Muscle layer of duodenum (tissue), 2 donors: ENCODE data around the gene PLXNA4.
A peak's percentile ranks its signal among the peaks of the same experiment; 100 is the strongest.
"Not testable (repeated sequence)": the region's sequence is repeated elsewhere in the genome, so short reads cannot be mapped to it uniquely, and the experiment has no call there.

Experiments
- H3K27ac ChIP-seq: one replicate; pipeline ENCODE4 v1.7.0; 2013; ENCODE audit warnings: mild to moderate bottlenecking, low read length
- H3K27me3 ChIP-seq: one replicate; pipeline ENCODE4 v1.7.0; 2013; ENCODE audit warnings: low read depth, mild to moderate bottlenecking, control low read depth, low read length
- H3K36me3 ChIP-seq, 2 donors: one replicate each; pipeline ENCODE4 v1.7.0; 2013; ENCODE audit warnings: low read length in 2 of 2, control low read depth in 1 of 2, mild to moderate bottlenecking in 1 of 2; ENCODE audit not compliant: insufficient read depth in 2 of 2, control insufficient read depth in 1 of 2
- H3K4me1 ChIP-seq, 2 donors: one replicate each; pipeline ENCODE4 v1.7.0; 2013; ENCODE audit warnings: low read length in 2 of 2, mild to moderate bottlenecking in 2 of 2, control low read depth in 1 of 2, moderate library complexity in 1 of 2; ENCODE audit not compliant: insufficient read depth in 2 of 2, control insufficient read depth in 1 of 2
- H3K4me3 ChIP-seq, 2 donors: one replicate each; pipeline ENCODE4 v1.7.0; 2013; ENCODE audit warnings: low read length in 2 of 2, low read depth in 1 of 2, mild to moderate bottlenecking in 1 of 2
- H3K9me3 ChIP-seq, 2 donors: one replicate each; pipeline ENCODE4 v1.7.0; 2013; ENCODE audit warnings: low read length in 2 of 2, control low read depth in 1 of 2, mild to moderate bottlenecking in 1 of 2; ENCODE audit not compliant: control insufficient read depth in 1 of 2
- donor health status: healthy.

Gene PLXNA4

DNA sequence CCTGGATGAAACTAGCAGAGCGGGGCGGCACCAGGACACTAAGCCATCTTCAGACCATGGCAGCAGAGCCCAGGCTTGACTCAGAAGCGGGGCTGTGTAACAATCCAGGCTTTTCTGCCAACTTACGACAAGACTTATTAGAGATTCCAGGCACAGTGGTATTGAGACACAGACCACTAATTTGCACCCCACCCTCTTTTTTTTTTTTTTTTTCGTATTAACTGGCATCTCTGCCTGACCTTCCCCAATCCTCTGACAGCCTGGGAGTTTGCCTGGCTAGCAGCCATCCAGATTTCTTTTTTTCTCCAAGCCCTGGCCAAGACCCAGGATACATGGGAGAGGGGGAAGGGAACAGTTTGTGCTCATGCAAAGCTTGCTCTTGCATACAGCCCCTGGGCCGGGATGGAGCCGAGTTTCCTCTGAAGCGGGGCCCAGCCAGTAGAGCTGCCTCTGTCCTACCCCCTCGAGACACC, 182.4 kb downstream of the PLXNA4 start:
- Histone ChIP-seq H3K27ac (peak overlapping the region; percentile 68), H3K4me1 (peaks cover 5 to 12% of the 10 kb centered on the region in 2 donors), H3K9me3 (no peaks in the 10 kb centered on the region)

DNA sequence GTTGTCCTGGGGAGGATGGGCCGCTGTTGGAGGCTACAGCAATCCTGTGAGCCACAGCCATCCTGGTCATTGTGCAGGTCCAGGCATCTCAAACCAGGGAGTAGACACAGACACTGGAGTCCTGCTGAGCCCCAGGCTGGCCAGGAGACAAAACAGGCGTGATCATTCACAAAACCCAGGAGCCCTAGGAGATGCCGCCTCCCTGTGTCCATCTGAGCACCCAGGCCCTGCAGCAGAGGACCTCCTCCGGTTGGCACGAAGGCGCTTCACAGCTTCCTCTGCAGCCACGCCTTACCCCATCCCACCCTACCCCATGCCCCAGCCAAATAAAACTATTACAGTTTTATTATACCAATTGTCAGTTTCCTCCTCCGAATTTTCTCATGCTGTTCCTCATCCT, 183.6 kb downstream of the PLXNA4 start:
- Histone ChIP-seq H3K4me1 (peaks cover 5 to 12% of the 10 kb centered on the region in 2 donors), H3K36me3 (no peaks in the 10 kb centered on the region), H3K27me3 (no peaks in the 10 kb centered on the region), H3K9me3 (no peaks in the 10 kb centered on the region), H3K4me3 (no peak overlapping the region), H3K27ac (no peak overlapping the region)

More for the DNA sequence above, 182.4 kb downstream of the PLXNA4 start:
- H3K4me3 ChIP-seq, result peak overlapping the region in 1 of 2 donors; percentile 27
- no peaks in the 10 kb centered on the region for H3K36me3 ChIP-seq
- H3K27me3 ChIP-seq, result no peaks in the 10 kb centered on the region

DNA sequence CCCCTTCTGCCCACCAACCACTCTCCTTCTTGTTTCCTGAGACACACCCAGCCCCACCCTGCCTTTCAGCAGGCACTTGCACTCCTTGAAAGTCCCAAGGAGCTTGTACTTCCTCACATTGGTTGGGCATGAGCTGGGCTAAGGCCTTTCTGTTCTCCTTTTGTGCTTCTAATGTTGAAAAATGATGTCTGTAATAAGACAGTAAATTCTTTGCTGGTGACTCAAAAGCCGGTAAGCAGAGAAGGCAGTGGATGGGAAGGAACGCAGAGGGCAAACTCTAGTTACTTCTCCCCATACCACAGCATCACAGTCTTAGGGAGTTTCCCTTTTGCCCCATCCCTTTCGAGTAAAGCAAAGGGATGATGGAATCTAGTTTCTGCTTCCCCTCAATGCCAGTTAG, 185.6 kb downstream of the PLXNA4 start:
- H3K4me3 ChIP-seq, result no peak overlapping the region
- H3K27ac ChIP-seq, result no peak overlapping the region
- H3K9me3 ChIP-seq, result no peaks in the 10 kb centered on the region
- no peaks in the 10 kb centered on the region for H3K27me3 ChIP-seq
- H3K4me1 ChIP-seq, result peaks cover 5 to 12% of the 10 kb centered on the region in 2 donors
- no peaks in the 10 kb centered on the region for H3K36me3 ChIP-seq

DNA sequence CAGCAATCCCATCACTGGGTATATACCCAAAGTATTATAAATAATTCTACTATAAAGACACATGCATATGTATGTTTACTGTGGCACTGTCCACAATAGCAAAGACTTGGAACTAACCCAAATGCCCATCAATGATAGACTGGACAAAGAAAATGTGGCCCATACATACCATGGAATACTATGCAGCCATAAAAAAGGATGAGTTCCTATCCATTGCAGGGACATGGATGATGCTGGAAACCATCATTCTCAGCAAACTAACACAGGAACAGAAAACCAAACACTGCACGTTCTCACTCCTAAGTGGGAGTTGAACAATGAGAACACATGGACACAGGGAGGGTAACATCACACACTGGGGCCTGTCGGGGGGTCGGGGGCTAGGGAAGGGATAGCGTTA, 186.2 kb downstream of the PLXNA4 start:
- not testable (repeated sequence) for H3K27ac ChIP-seq, H3K4me3 ChIP-seq, H3K9me3 ChIP-seq, H3K36me3 ChIP-seq, H3K27me3 ChIP-seq
- peaks cover 5 to 12% of the 10 kb centered on the region in 2 donors for H3K4me1 ChIP-seq

DNA sequence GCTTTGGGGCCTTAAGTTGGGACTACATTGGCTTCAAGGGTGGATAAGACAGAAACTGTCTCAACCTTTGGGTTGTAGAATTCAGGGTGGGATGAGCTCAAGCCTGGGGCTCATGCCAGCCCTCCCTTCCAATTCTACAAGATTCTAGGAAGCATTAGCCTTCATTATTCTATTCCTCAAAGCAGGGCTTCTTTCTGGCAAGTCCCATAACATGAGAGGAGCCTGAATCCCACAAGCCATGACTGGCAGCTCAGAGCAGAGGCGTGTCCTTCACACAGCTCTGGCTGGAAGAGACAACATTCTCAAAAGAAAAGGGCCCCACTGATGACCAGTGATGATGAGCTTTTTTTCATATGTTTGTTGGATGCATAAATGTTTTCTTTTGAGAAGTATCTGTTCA, 187.6 kb downstream of the PLXNA4 start:
- H3K4me1 ChIP-seq, result peaks cover 0 to 4% of the 10 kb centered on the region in 2 donors
- H3K27me3 ChIP-seq, result no peaks in the 10 kb centered on the region
- no peaks in the 10 kb centered on the region for H3K36me3 ChIP-seq
- no peak overlapping the region for H3K4me3 ChIP-seq
- H3K27ac ChIP-seq, result no peak overlapping the region
- H3K9me3 ChIP-seq, result no peaks in the 10 kb centered on the region

DNA sequence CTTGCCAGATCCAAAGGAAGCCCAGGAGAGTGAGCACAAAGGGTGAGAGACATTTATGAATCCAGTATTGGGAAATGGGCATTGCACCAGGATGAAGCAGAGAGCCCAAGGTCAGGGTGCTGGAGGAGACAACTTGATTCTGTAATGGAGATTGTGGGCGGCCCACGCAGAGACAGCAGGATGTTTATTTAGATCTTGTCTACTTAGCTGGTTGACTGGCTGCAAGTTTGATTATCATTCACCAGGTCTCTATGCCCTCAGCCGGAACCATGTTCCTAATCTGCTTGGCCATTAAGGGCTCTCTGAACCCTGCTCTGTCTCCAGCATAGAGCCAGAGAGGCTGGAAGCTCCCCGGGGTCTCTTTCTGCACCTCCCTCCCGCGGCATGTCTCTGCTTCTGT, 188.7 kb downstream of the PLXNA4 start:
- Histone ChIP-seq H3K4me1 (no peaks in the 10 kb centered on the region), H3K27ac (no peak overlapping the region), H3K27me3 (no peaks in the 10 kb centered on the region), H3K4me3 (no peak overlapping the region), H3K36me3 (no peaks in the 10 kb centered on the region), H3K9me3 (no peaks in the 10 kb centered on the region)

DNA sequence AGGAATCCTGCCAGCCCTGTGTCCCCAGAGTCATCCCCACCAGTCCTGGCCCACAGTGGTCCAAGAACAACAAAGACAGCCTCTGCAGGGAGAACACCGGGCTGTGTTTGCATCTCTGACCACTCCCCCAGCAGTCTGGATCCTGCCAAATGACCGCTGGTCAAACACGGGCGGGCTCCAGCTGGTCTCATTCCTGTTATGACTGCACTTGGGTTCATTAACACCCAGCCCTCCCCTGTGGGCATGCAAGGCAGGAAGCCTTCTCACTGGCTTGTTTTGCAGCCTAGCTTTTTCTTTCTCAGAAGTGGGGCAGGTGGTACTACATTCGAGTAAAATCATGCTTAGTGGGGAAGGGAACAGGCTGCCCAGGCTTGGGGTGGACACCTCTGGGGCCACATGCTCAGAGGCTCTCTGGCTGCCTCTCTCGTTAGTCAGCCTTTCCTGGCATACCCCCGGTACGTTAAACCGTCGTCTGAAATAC, 190.0 kb downstream of the PLXNA4 start:
- Histone ChIP-seq H3K27ac (no peak overlapping the region), H3K36me3 (no peaks in the 10 kb centered on the region), H3K4me3 (no peak overlapping the region), H3K9me3 (no peaks in the 10 kb centered on the region), H3K27me3 (no peaks in the 10 kb centered on the region), H3K4me1 (no peaks in the 10 kb centered on the region)

DNA sequence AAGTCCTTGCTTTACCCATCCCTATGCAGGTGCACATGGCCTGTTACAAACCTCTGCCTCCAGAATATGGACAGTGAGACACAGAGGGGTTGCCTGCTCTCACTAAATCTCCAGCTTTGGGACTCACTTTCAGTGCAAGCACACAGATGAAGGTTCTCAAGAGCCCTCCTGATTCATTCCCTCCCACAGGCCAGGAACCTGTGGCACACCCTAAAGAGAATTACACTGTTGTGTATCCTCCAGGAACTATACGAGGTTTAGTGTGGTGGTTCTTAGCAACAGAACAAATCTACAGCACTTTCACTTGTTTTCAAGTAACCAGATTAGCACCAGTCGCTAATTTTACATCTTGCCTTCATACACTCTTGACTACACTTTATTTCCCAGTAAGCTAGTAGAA, 192.3 kb downstream of the PLXNA4 start:
- no peak overlapping the region for H3K27ac ChIP-seq
- H3K9me3 ChIP-seq, result no peaks in the 10 kb centered on the region
- H3K36me3 ChIP-seq, result no peaks in the 10 kb centered on the region
- no peak overlapping the region for H3K4me3 ChIP-seq
- H3K27me3 ChIP-seq, result no peaks in the 10 kb centered on the region
- H3K4me1 ChIP-seq, result no peaks in the 10 kb centered on the region

DNA sequence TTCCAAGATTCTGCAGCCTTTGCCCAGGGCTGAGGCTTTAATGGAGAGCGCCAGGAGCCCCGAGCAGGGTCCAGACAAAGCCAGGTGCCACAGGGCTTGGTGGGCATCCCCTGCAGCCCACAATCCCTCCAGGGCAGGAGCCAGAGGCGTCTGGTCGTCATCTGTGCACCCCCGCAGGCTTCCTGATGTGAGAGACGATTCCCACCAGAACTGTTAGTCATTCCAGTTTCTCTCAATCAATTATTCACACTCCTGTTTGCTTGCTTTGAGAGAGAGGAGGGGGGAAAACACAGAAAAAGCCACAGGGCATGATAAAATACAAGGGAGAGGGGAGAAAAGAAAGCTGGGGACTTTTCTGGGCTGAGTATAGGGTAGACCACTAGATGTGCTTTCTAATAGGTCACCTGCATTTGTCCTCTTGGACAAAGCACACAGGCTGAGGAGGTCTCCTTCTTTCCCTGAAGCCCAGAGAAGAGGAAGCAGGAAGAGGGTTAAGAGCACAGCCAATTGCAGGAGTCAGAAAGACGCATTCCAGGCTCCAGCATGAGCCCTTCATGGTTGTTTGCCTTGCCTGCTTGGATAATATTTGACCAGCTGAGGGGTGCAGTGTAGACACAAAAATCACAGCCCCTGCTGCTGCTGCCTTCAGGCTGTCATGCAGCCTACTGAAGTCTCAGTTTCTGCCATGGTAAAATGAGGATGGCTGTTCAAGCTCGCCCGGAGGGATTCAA, 194.4 kb downstream of the PLXNA4 start:
- Histone ChIP-seq H3K27ac (no peak overlapping the region), H3K36me3 (no peaks in the 10 kb centered on the region), H3K4me1 (peaks cover under 1% of the 10 kb centered on the region in 2 donors), H3K27me3 (no peaks in the 10 kb centered on the region), H3K9me3 (no peaks in the 10 kb centered on the region), H3K4me3 (no peak overlapping the region)

DNA sequence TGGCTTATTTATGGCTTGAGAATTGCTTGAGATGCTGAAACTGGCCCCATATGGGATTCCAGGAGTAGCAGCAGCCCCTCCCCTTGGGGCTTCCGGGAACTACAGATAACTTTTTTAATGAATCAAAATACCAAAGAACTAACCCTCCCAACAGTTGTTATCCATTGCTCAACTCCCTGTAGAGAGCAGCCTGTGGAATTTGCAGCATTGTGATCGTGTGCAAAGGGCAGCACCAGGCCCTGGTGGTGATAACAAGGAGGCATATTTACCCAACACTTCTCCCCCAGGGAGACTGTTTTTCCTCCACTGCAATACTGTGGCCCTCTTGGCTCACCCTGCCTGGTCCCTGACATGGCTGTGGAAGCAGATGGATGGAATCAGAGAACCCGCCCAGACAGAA, 196.2 kb downstream of the PLXNA4 start:
- H3K36me3 ChIP-seq, result no peaks in the 10 kb centered on the region
- H3K27ac ChIP-seq, result no peak overlapping the region
- H3K27me3 ChIP-seq, result no peaks in the 10 kb centered on the region
- H3K4me1 ChIP-seq, result peaks cover 8 to 12% of the 10 kb centered on the region in 2 donors
- H3K4me3 ChIP-seq, result no peak overlapping the region
- no peaks in the 10 kb centered on the region for H3K9me3 ChIP-seq

DNA sequence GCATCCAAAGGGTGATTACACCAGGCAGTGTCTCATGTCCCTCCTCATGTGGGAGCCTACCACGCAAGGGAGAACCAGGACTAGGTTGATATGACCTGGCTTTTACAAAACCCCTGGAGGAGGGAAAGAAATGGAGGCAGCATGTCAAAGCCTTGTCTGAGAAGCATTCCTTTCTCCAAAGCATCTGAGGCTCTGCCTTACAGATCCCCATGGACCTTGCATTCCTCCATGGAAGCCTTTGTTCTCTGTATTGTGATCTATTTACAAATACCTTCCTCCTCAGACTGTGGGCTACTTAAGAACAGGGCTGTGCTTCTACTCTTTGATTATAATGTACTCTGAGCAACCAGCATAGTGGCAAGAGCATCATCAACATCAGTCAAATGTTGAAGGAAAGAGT, 197.0 kb downstream of the PLXNA4 start:
- Histone ChIP-seq H3K4me3 (no peak overlapping the region), H3K27me3 (no peaks in the 10 kb centered on the region), H3K9me3 (no peaks in the 10 kb centered on the region), H3K27ac (no peak overlapping the region), H3K4me1 (peaks cover 8 to 12% of the 10 kb centered on the region in 2 donors), H3K36me3 (no peaks in the 10 kb centered on the region)
